Measurements from ENCODE around the gene LEMD3. TPM values are rescaled to one million over a fixed set of nuclear protein-coding genes. Genes with fewer than 3 reads are reported as not detected.

Gene LEMD3
- total RNA-seq, 1 donor from 2014 or later, result 35.8 TPM

- intact Hi-C loops (cut with DNase I), result no loop called here
- Histone ChIP-seq H3K27ac (no peak overlapping the region), H3K36me3 (no peaks in the 10 kb centered on the region), H3K4me3 (no peak overlapping the region), H3K9me3 (no peaks in the 10 kb centered on the region), H3K27me3 (no peaks in the 10 kb centered on the region), H3K4me1 (peaks cover 23% of the 10 kb centered on the region)
- no peak for DNase-seq (ENCODE audit: extremely low spot score in 2 of 2)
- TF ChIP-seq CTCF (IDR thresholded peaks at IDR 0.05) (no peak), POLR2AphosphoS5 (IDR thresholded peaks at IDR 0.05; ENCODE audit: insufficient read depth in 1 of 2, low read depth in 1 of 2) (no peak), POLR2A (IDR thresholded peaks at IDR 0.05) (no peak)
These were observed 35.6 kb downstream of the LEMD3 start for GRCh38 chr12:65204886-65205525.

GRCh38 chr12:65205886-65206285 lies 36.5 kb downstream of the LEMD3 start:
- intact Hi-C loops (cut with DNase I), result no loop called here
- H3K36me3 ChIP-seq, result no peaks in the 10 kb centered on the region
- no peak for DNase-seq (ENCODE audit: extremely low spot score in 2 of 2)
- H3K27ac ChIP-seq, result no peak overlapping the region
- H3K27me3 ChIP-seq, result no peaks in the 10 kb centered on the region
- peaks cover 28% of the 10 kb centered on the region for H3K4me1 ChIP-seq
- no peak for TF ChIP-seq POLR2AphosphoS5 (IDR thresholded peaks at IDR 0.05; ENCODE audit: insufficient read depth in 1 of 2, low read depth in 1 of 2)
- no peak for TF ChIP-seq POLR2A (IDR thresholded peaks at IDR 0.05)
- TF ChIP-seq CTCF (IDR thresholded peaks at IDR 0.05), result no peak
- H3K4me3 ChIP-seq, result no peak overlapping the region
- no peaks in the 10 kb centered on the region for H3K9me3 ChIP-seq

- intact Hi-C loops (cut with DNase I), result no loop called here
- Histone ChIP-seq H3K27ac (no peak overlapping the region), H3K4me3 (no peak overlapping the region), H3K4me1 (peaks cover 33% of the 10 kb centered on the region), H3K27me3 (no peaks in the 10 kb centered on the region), H3K9me3 (no peaks in the 10 kb centered on the region), H3K36me3 (peaks cover 0 to 3% of the 10 kb centered on the region in 2 donors)
- no peak for TF ChIP-seq CTCF (IDR thresholded peaks at IDR 0.05)
- TF ChIP-seq POLR2AphosphoS5 (IDR thresholded peaks at IDR 0.05; ENCODE audit: insufficient read depth in 1 of 2, low read depth in 1 of 2), result no peak
- no peak for TF ChIP-seq POLR2A (IDR thresholded peaks at IDR 0.05)
- DNase-seq (ENCODE audit: extremely low spot score in 2 of 2), result no peak
These were observed 38.7 kb downstream of the LEMD3 start for GRCh38 chr12:65208125-65208524.

GRCh38 chr12:65208964-65209654 lies 39.7 kb downstream of the LEMD3 start:
- intact Hi-C loops (cut with DNase I), result no loop called here
- TF ChIP-seq CTCF (IDR thresholded peaks at IDR 0.05) (no peak), POLR2AphosphoS5 (IDR thresholded peaks at IDR 0.05; ENCODE audit: insufficient read depth in 1 of 2, low read depth in 1 of 2) (no peak), POLR2A (IDR thresholded peaks at IDR 0.05) (no peak)
- H3K4me3 ChIP-seq, result no peak overlapping the region
- no peaks in the 10 kb centered on the region for H3K9me3 ChIP-seq
- no peak overlapping the region for H3K27ac ChIP-seq
- no peaks in the 10 kb centered on the region for H3K27me3 ChIP-seq
- H3K4me1 ChIP-seq, result peaks cover 33% of the 10 kb centered on the region
- no peak for DNase-seq (ENCODE audit: extremely low spot score in 2 of 2)
- peaks cover 0 to 7% of the 10 kb centered on the region in 2 donors for H3K36me3 ChIP-seq

- Histone ChIP-seq H3K27me3 (no peaks in the 10 kb centered on the region), H3K9me3 (no peaks in the 10 kb centered on the region), H3K27ac (no peak overlapping the region), H3K4me3 (no peak overlapping the region), H3K36me3 (peaks cover 0 to 7% of the 10 kb centered on the region in 2 donors), H3K4me1 (peaks cover 33% of the 10 kb centered on the region)
- intact Hi-C loops (cut with DNase I), result no loop called here
- no peak for DNase-seq (ENCODE audit: extremely low spot score in 2 of 2)
- TF ChIP-seq CTCF (IDR thresholded peaks at IDR 0.05), result no peak
- TF ChIP-seq POLR2AphosphoS5 (IDR thresholded peaks at IDR 0.05; ENCODE audit: insufficient read depth in 1 of 2, low read depth in 1 of 2), result peak in 1 of 2 donors; percentile 59
These were observed 40.3 kb downstream of the LEMD3 start for GRCh38 chr12:65209655-65210043.

Data from vagina (tissue), 2 donors.